DOHH2 (cell line): Measurements from ENCODE around the gene F5.
A peak's percentile ranks its signal among the peaks of the same experiment; 100 is the strongest.

Experiments used
- EZH2phosphoT487 ChIP-seq: fragments of 200-600 bp; sonication (generic); IDR thresholded peaks from 2 replicates; pipeline ENCODE4 v1.6.1; 2017; ENCODE audit warnings: borderline replicate concordance, mild to moderate bottlenecking, antibody characterized with exemption, low read length, moderate library complexity, mixed read lengths
- TF ChIP-seq, protein P1 (sequence below): fragments of 200-600 bp; sonication (generic); IDR thresholded peaks from one replicate; pipeline ENCODE4 v1.5.1; 2014; ENCODE audit warnings: antibody characterized with exemption, mild to moderate bottlenecking, low read depth, low read length; ENCODE audit not compliant: poor library complexity, severe bottlenecking

DNA sequence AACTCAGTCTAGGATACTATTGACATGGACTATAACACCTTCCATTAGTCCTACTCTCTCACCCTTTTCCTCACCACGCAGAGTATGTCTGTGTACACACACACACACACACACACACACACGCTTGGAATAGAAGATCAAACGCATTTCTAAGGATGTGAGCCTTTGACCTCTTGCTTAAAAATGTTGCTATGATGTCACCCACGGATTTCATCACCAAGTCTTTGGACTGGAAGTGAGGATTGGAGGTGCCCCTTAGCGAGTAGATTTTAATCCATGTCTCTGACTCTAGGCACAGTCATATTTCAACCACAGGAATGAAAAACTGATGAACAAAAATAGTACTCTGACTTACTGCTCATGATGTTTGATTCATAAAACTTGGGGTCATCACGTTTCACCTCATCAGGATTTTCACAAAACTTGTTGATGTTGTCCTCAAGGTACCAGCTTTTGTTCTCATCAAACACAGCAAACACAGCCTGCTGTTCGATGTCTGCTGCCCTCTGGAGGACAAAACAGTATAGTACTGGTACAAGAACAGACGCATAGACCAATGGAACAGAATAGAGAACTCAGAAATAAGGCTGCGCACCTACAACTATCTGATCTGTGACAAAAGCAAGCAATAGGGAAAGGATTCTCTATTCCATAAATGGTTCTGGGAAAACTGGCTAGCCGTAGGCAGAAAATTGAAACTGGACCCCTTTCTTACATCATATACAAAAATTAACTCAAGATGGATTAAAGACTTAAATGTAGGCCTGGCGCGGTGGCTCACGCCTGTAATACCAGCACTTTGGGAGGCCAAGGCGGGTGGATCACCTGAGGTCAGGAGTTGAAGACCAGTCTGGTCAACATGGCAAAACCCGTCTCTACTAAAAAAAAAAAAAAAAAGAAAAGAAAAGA is 39.9 kb downstream of the F5 start:
- TF ChIP-seq, protein P1, sequence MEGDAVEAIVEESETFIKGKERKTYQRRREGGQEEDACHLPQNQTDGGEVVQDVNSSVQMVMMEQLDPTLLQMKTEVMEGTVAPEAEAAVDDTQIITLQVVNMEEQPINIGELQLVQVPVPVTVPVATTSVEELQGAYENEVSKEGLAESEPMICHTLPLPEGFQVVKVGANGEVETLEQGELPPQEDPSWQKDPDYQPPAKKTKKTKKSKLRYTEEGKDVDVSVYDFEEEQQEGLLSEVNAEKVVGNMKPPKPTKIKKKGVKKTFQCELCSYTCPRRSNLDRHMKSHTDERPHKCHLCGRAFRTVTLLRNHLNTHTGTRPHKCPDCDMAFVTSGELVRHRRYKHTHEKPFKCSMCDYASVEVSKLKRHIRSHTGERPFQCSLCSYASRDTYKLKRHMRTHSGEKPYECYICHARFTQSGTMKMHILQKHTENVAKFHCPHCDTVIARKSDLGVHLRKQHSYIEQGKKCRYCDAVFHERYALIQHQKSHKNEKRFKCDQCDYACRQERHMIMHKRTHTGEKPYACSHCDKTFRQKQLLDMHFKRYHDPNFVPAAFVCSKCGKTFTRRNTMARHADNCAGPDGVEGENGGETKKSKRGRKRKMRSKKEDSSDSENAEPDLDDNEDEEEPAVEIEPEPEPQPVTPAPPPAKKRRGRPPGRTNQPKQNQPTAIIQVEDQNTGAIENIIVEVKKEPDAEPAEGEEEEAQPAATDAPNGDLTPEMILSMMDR: peak; percentile 78
- no peak for TF ChIP-seq EZH2phosphoT487
